ENCODE results near the gene KIAA1210. TPM values are rescaled to one million over a fixed set of nuclear protein-coding genes. Genes with fewer than 3 reads are reported as not detected.

The KIAA1210 gene
- total and polyA plus RNA-seq, 4 donors: 0.20 TPM; not detected in 3

- Histone ChIP-seq H3K4me1 (ENCODE audit: control insufficient read depth in 5 of 5, insufficient read depth in 5 of 5, low read length in 5 of 5) (no peaks in the 10 kb centered on the region), H3K36me3 (ENCODE audit: control insufficient read depth in 4 of 4, insufficient read depth in 4 of 4, low read length in 4 of 4) (no peaks in the 10 kb centered on the region), H3K9me3 (ENCODE audit: control insufficient read depth in 4 of 4, insufficient read depth in 3 of 4, low read length in 3 of 4) (no peaks in the 10 kb centered on the region), H3K9ac (ENCODE audit: insufficient read depth in 1 of 2, low read length in 2 of 2) (no peak overlapping the region), H3K27ac (ENCODE audit: low read depth in 1 of 2, low read length in 1 of 2) (no peak overlapping the region), H3K4me3 (no peak overlapping the region), H3K27me3 (ENCODE audit: control insufficient read depth in 3 of 3, insufficient read depth in 3 of 3, low read length in 2 of 3) (peaks cover 0 to 2% (median 0%) of the 10 kb centered on the region in 3 donors)
- TF ChIP-seq CTCF (IDR thresholded peaks at IDR 0.05; ENCODE audit: control extremely low read depth, extremely low read depth): no peak
- no peak for DNase-seq
- 56 to 90% methylated on average over 3 of the region's 3 CpGs for WGBS, 2 donors
- no peak for ATAC-seq (ENCODE audit: insufficient read depth, low FRiP score)
Observed at GRCh38 chrX:119158226-119158625, 30.6 kb upstream of the KIAA1210 start.

- no peak for ATAC-seq (ENCODE audit: insufficient read depth, low FRiP score)
- WGBS, 2 donors: 89 to 92% methylated on average over 1 of the region's 1 CpG
- Histone ChIP-seq H3K4me3 (no peak overlapping the region), H3K27ac (ENCODE audit: low read depth in 1 of 2, low read length in 1 of 2) (no peak overlapping the region), H3K9ac (ENCODE audit: insufficient read depth in 1 of 2, low read length in 2 of 2) (no peak overlapping the region), H3K4me1 (ENCODE audit: control insufficient read depth in 5 of 5, insufficient read depth in 5 of 5, low read length in 5 of 5) (peaks cover 0 to 5% (median 0%) of the 10 kb centered on the region in 5 donors), H3K27me3 (ENCODE audit: control insufficient read depth in 3 of 3, insufficient read depth in 3 of 3, low read length in 2 of 3) (peaks cover 0 to 2% (median 0%) of the 10 kb centered on the region in 3 donors), H3K9me3 (ENCODE audit: control insufficient read depth in 4 of 4, insufficient read depth in 3 of 4, low read length in 3 of 4) (no peaks in the 10 kb centered on the region), H3K36me3 (ENCODE audit: control insufficient read depth in 4 of 4, insufficient read depth in 4 of 4, low read length in 4 of 4) (no peaks in the 10 kb centered on the region)
- DNase-seq: no peak
- no peak for TF ChIP-seq CTCF (IDR thresholded peaks at IDR 0.05; ENCODE audit: control extremely low read depth, extremely low read depth)
Observed at GRCh38 chrX:119156241-119156640, 28.6 kb upstream of the KIAA1210 start.

GRCh38 chrX:119155416-119156035 is 27.9 kb upstream of the KIAA1210 start:
- Histone ChIP-seq H3K4me3 (no peak overlapping the region), H3K36me3 (ENCODE audit: control insufficient read depth in 4 of 4, insufficient read depth in 4 of 4, low read length in 4 of 4) (no peaks in the 10 kb centered on the region), H3K27me3 (ENCODE audit: control insufficient read depth in 3 of 3, insufficient read depth in 3 of 3, low read length in 2 of 3) (peaks cover 0 to 2% (median 0%) of the 10 kb centered on the region in 3 donors), H3K27ac (ENCODE audit: low read depth in 1 of 2, low read length in 1 of 2) (no peak overlapping the region), H3K9ac (ENCODE audit: insufficient read depth in 1 of 2, low read length in 2 of 2) (no peak overlapping the region), H3K4me1 (ENCODE audit: control insufficient read depth in 5 of 5, insufficient read depth in 5 of 5, low read length in 5 of 5) (peaks cover 0 to 7% (median 0%) of the 10 kb centered on the region in 5 donors), H3K9me3 (ENCODE audit: control insufficient read depth in 4 of 4, insufficient read depth in 3 of 4, low read length in 3 of 4) (no peaks in the 10 kb centered on the region)
- WGBS, 2 donors: 62 to 79% methylated on average over 6 of the region's 6 CpGs
- ATAC-seq (ENCODE audit: insufficient read depth, low FRiP score) (peak; percentile 56), DNase-seq (no peak)
- TF ChIP-seq CTCF (IDR thresholded peaks at IDR 0.05; ENCODE audit: control extremely low read depth, extremely low read depth): no peak

GRCh38 chrX:119151051-119151380 is 23.4 kb upstream of the KIAA1210 start:
- H3K27me3 ChIP-seq (ENCODE audit: control insufficient read depth in 3 of 3, insufficient read depth in 3 of 3, low read length in 2 of 3): peaks cover 0 to 3% (median 0%) of the 10 kb centered on the region in 3 donors
- ATAC-seq (ENCODE audit: insufficient read depth, low FRiP score): no peak
- 42 to 55% methylated on average over 8 to 9 of the region's 9 CpGs for WGBS, 2 donors
- H3K4me1 ChIP-seq (ENCODE audit: control insufficient read depth in 5 of 5, insufficient read depth in 5 of 5, low read length in 5 of 5): peaks cover 0 to 7% (median 0%) of the 10 kb centered on the region in 5 donors
- H3K4me3 ChIP-seq: no peak overlapping the region
- H3K27ac ChIP-seq (ENCODE audit: low read depth in 1 of 2, low read length in 1 of 2): no peak overlapping the region
- DNase-seq: peak in 2 of 3 donors; percentile 78 to 84
- no peak for TF ChIP-seq CTCF (IDR thresholded peaks at IDR 0.05; ENCODE audit: control extremely low read depth, extremely low read depth)
- H3K36me3 ChIP-seq (ENCODE audit: control insufficient read depth in 4 of 4, insufficient read depth in 4 of 4, low read length in 4 of 4): no peaks in the 10 kb centered on the region
- no peak overlapping the region for H3K9ac ChIP-seq (ENCODE audit: insufficient read depth in 1 of 2, low read length in 2 of 2)
- H3K9me3 ChIP-seq (ENCODE audit: control insufficient read depth in 4 of 4, insufficient read depth in 3 of 4, low read length in 3 of 4): peaks cover 0 to 3% (median 0%) of the 10 kb centered on the region in 4 donors

All from lung (tissue), 12 donors.